ENCODE measurements around the gene MALAT1. TPM values are rescaled to one million over a fixed set of nuclear protein-coding genes. Genes with fewer than 3 reads are reported as not detected.

The MALAT1 gene
- total and polyA plus RNA-seq, 2 of the 13 experiments (the other 11 are each of a cell fraction or from before 2014, with no cell fraction given), result 143 to 1,237 TPM

- no peak for TF ChIP-seq ZBED4 (CRISPR knock-in tag; IDR thresholded peaks at IDR 0.05; ENCODE audit: borderline replicate concordance)
- peak; percentile 69 for TF ChIP-seq TEAD3 (CRISPR knock-in tag; optimal IDR thresholded peaks at IDR 0.05; ENCODE audit: borderline replicate concordance)
- peak; percentile 98 for TF ChIP-seq CEBPB (IDR thresholded peaks at IDR 0.05; ENCODE audit: borderline replicate concordance, low read depth, low read length)
- TF ChIP-seq ZNF3 (CRISPR knock-in tag; IDR thresholded peaks at IDR 0.05), result no peak
- TF ChIP-seq IRF9 (CRISPR knock-in tag; IDR thresholded peaks at IDR 0.05; ENCODE audit: borderline replicate concordance), result no peak
- peak; percentile 79; the same call in 1 of the 2 replicates for TF ChIP-seq SSRP1 (CRISPR knock-in tag; IDR thresholded peaks at IDR 0.05)
- no peak for TF ChIP-seq ZNF205 (CRISPR knock-in tag; IDR thresholded peaks at IDR 0.05)
- TF ChIP-seq IRF1 (CRISPR knock-in tag; IDR thresholded peaks at IDR 0.05; ENCODE audit: low read depth), result no peak
- no peak for TF ChIP-seq LBX2 (CRISPR knock-in tag; IDR thresholded peaks at IDR 0.05; ENCODE audit: borderline replicate concordance)
- TF ChIP-seq ZNF276 (CRISPR knock-in tag; IDR thresholded peaks at IDR 0.05; ENCODE audit: low read depth), result no peak
- TF ChIP-seq PITX1 (CRISPR knock-in tag; IDR thresholded peaks at IDR 0.05), result no peak
- TF ChIP-seq KDM2A (CRISPR knock-in tag; IDR thresholded peaks at IDR 0.05; ENCODE audit: borderline replicate concordance, low read depth), result no peak
- TF ChIP-seq ZFX (CRISPR knock-in tag; IDR thresholded peaks at IDR 0.05; ENCODE audit: low read depth), result peak; percentile 68; the same call in 1 of the 2 replicates
- TF ChIP-seq CCDC6 (CRISPR knock-in tag; IDR thresholded peaks at IDR 0.05), result no peak
- no peak for TF ChIP-seq ZNF441 (CRISPR knock-in tag; IDR thresholded peaks at IDR 0.05; ENCODE audit: borderline replicate concordance)
- TF ChIP-seq GRHL1 (CRISPR knock-in tag; conservative IDR thresholded peaks at IDR 0.05), result no peak
Observed at GRCh38 chr11:65487467-65488272, 11.2 kb upstream of the MALAT1 start (continued).

Data from HepG2 (cell line).